Measurements from ENCODE around the gene ZNF32. TPM values are rescaled to one million over a fixed set of nuclear protein-coding genes. Genes with fewer than 3 reads are reported as not detected.

The ZNF32 gene
- total and polyA plus RNA-seq, 2 of the 8 experiments (the other 6 are each of a cell fraction or from before 2014, with no cell fraction given) = 17.2 to 22.5 TPM

DNA sequence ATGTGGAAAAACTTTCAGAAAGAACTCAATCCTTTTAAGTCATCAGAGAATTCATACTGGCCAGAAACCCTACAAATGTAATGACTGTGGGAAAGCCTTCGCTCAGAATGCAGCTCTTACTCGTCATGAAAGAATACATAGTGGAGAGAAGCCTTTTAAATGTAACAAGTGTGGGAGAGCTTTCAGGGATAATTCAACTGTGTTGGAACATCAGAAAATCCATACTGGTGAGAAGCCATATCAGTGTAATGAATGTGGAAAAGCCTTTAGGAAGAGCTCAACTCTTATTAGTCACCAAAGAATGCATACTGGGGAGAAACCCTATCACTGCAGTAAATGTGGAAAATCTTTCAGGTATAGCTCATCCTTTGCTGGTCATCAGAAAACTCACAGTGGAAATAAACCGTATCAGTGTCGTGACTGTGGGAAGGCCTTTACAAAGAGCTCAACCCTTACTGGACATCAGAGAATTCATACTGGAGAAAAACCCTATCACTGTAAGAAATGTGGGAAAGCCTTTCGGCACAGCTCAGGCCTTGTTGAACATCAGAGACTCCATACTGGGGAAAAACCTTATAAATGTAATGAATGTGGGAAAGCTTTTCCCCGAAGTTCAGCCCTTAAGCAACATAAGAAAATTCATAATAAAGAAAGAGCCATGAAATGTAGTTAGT lies 31.8 kb downstream of the ZNF32 start:
- Histone ChIP-seq H3K9ac (replicated peaks in 1 of 4; ENCODE audit: extremely low read depth in 1 of 4, low read depth in 3 of 4, low read length in 3 of 4) (no peak overlapping the region), H3K4me3 (ENCODE audit: extremely low read depth in 1 of 4, insufficient read depth in 2 of 4, low read depth in 3 of 4, low read length in 4 of 4) (no peak overlapping the region), H2BK120ac (replicated peaks; ENCODE audit: low read depth, low read length) (no peak overlapping the region), H3K9me3 (ENCODE audit: insufficient read depth in 2 of 2, low read depth in 1 of 2, low read length in 1 of 2) (peaks cover 26 to 52% of the 10 kb centered on the region in 2 experiments), H3K79me1 (ENCODE audit: low read depth, low read length) (no peaks in the 10 kb centered on the region), H2AFZ (ENCODE audit: low read length) (no peak overlapping the region), H4K91ac (replicated peaks; ENCODE audit: insufficient read length, low read length) (no peak overlapping the region), H2BK5ac (ENCODE audit: low read depth, low read length) (no peak overlapping the region), H2BK12ac (ENCODE audit: low read depth, low read length) (no peak overlapping the region), H3K4me1 (replicated peaks in 1 of 4; ENCODE audit: control insufficient read depth in 3 of 4, insufficient read depth in 4 of 4, low read length in 3 of 4) (no peaks in the 10 kb centered on the region), H3K18ac (ENCODE audit: extremely low read depth, low read length) (no peak overlapping the region), H3K4ac (replicated peaks; ENCODE audit: insufficient read length, low read depth, low read length) (no peak overlapping the region), H3K14ac (ENCODE audit: insufficient read length) (no peak overlapping the region), H2BK20ac (ENCODE audit: low read length) (no peak overlapping the region), H3K23ac (ENCODE audit: insufficient read length) (no peak overlapping the region), H3K36me3 (ENCODE audit: control insufficient read depth in 2 of 4, insufficient read depth in 4 of 4, low read length in 3 of 4) (peaks cover 0 to 41% (median 12%) of the 10 kb centered on the region in 4 experiments; a peak in 7 of 8 replicates), H3K23me2 (ENCODE audit: low read depth, low read length) (no peaks in the 10 kb centered on the region), H2BK15ac (ENCODE audit: low read length) (no peak overlapping the region), H3K4me2 (ENCODE audit: insufficient read depth in 1 of 2, low read depth in 2 of 2, low read length in 2 of 2) (no peak overlapping the region), H4K5ac (ENCODE audit: insufficient read length, low read depth, low read length) (no peak overlapping the region), H3K79me2 (ENCODE audit: control insufficient read depth in 1 of 2, insufficient read depth in 2 of 2, low read length in 2 of 2) (no peaks in the 10 kb centered on the region), H2AK5ac (ENCODE audit: low read depth, low read length) (no peak overlapping the region), H3K27me3 (replicated peaks in 1 of 4; ENCODE audit: control insufficient read depth in 3 of 4, extremely low read depth in 1 of 4, insufficient read depth in 3 of 4, low read length in 3 of 4) (no peaks in the 10 kb centered on the region), H3K27ac (ENCODE audit: low read depth, low read length) (no peak overlapping the region), H3K56ac (replicated peaks; ENCODE audit: insufficient read length, low read depth, low read length) (no peak overlapping the region), H4K20me1 (replicated peaks in 1 of 2; ENCODE audit: control insufficient read depth in 1 of 2, insufficient read depth in 2 of 2, low read length in 2 of 2) (no peaks in the 10 kb centered on the region), H4K8ac (ENCODE audit: extremely low read depth, insufficient read depth, low read length) (no peak overlapping the region)
- CTCF ChIA-PET (ENCODE audit: partially characterized antibody) = no interaction called here
- TF ChIP-seq ZNF274 (IDR thresholded peaks at IDR 0.05; ENCODE audit: borderline replicate concordance, extremely low read depth, low read length) = peak; percentile 82
- TF ChIP-seq EP300 (IDR thresholded peaks at IDR 0.05; ENCODE audit: borderline replicate concordance in 1 of 2, low read depth in 2 of 2, low read length in 2 of 2) = no peak
- DNase-seq (ENCODE audit: low read depth in 1 of 2, low spot score in 2 of 2) = no peak
- 82% methylated on average over 6 of the region's 6 CpGs; no CpG with 5 or more reads in 1 of the 2 experiments for WGBS, 2 experiments (ENCODE audit: extremely low coverage in 1 of 2, insufficient coverage in 1 of 2, insufficient read length in 1 of 2, insufficient replicate concordance in 2 of 2, low coverage in 1 of 2, low lambda C conversion rate in 2 of 2, missing lambda C conversion rate in 1 of 2)
- POLR2A ChIA-PET (ENCODE audit: partially characterized antibody) = no interaction called here
- FAIRE-seq = no peak
